ENCODE results near the gene ANKS6. TPM values are rescaled to one million over a fixed set of nuclear protein-coding genes. Genes with fewer than 3 reads are reported as not detected.

The ANKS6 gene
- total RNA-seq, 1 experiment from 2014 or later = 46.3 TPM

DNA sequence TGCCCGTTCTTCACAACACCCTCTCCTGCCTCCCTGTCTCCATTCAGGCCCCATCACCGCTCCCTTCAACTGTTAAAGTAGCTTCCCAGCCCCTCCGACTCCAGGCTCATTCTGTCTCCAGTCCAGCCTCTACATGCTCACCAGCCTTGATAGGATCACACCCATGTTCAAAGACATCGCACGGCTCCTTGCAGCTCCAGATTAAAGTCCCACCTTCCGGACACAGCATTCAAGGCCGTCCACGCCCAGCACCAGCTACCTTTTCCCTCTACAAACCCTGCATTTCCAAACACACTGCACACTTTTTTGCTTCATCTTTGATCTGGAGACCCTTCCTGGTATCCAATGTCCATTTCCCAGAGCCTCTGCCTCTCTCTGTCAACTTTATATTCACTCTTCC is 94.0 kb downstream of the ANKS6 start:
- no peaks in the 10 kb centered on the region for H4K20me1 ChIP-seq (ENCODE audit: control insufficient read depth, insufficient read depth, insufficient read length)
- no peak overlapping the region for H2BK120ac ChIP-seq (ENCODE audit: low read depth, low read length, poor library complexity, severe bottlenecking)

More for the DNA sequence above, 94.0 kb downstream of the ANKS6 start:
- H3K23ac ChIP-seq (ENCODE audit: insufficient read length, low read depth, low read length) = no peak overlapping the region
- no peak overlapping the region; the same call in 1 of the 2 replicates for H3K14ac ChIP-seq (ENCODE audit: insufficient read depth, low read length)
- H3K79me2 ChIP-seq (ENCODE audit: insufficient read depth, low read length) = no peaks in the 10 kb centered on the region
- H4K8ac ChIP-seq (replicated peaks; ENCODE audit: insufficient read length, low read depth, low read length) = no peak overlapping the region
- no peak overlapping the region for H3K9ac ChIP-seq (ENCODE audit: extremely low read depth, insufficient read length, low read length)
- no peak overlapping the region for H3K56ac ChIP-seq (ENCODE audit: insufficient read length, low read depth, low read length)
- DNase-seq = no peak
- no peaks in the 10 kb centered on the region; a peak in 1 of 7 replicates for H3K36me3 Mint-ChIP-seq (ENCODE audit: insufficient read depth in 1 of 3, low read depth in 3 of 3)
- no peaks in the 10 kb centered on the region for H3K9me3 ChIP-seq (ENCODE audit: control insufficient read depth, low read depth, low read length)
- H3K79me1 ChIP-seq (ENCODE audit: insufficient read depth, low read depth, low read length, poor library complexity, severe bottlenecking) = no peaks in the 10 kb centered on the region
- H3K23me2 ChIP-seq (ENCODE audit: insufficient read length, low read depth, low read length, poor library complexity, severe bottlenecking) = peaks cover 5% of the 10 kb centered on the region
- H3K4me2 ChIP-seq (ENCODE audit: insufficient read depth, insufficient read length, low read length) = no peak overlapping the region
- no peak overlapping the region for H3T11ph ChIP-seq (ENCODE audit: low read length)
- H3K27ac Mint-ChIP-seq = no peak overlapping the region
- no peak overlapping the region for H3K4me3 Mint-ChIP-seq
- no peak overlapping the region for H2BK5ac ChIP-seq (ENCODE audit: insufficient read length, low read length)
- no peak overlapping the region for H4K91ac ChIP-seq (ENCODE audit: insufficient read length, low read depth, low read length)
- TF ChIP-seq, protein P1, sequence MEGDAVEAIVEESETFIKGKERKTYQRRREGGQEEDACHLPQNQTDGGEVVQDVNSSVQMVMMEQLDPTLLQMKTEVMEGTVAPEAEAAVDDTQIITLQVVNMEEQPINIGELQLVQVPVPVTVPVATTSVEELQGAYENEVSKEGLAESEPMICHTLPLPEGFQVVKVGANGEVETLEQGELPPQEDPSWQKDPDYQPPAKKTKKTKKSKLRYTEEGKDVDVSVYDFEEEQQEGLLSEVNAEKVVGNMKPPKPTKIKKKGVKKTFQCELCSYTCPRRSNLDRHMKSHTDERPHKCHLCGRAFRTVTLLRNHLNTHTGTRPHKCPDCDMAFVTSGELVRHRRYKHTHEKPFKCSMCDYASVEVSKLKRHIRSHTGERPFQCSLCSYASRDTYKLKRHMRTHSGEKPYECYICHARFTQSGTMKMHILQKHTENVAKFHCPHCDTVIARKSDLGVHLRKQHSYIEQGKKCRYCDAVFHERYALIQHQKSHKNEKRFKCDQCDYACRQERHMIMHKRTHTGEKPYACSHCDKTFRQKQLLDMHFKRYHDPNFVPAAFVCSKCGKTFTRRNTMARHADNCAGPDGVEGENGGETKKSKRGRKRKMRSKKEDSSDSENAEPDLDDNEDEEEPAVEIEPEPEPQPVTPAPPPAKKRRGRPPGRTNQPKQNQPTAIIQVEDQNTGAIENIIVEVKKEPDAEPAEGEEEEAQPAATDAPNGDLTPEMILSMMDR (conservative IDR thresholded peaks at IDR 0.05) = no peak
- H2BK12ac ChIP-seq (ENCODE audit: insufficient read length, low read depth, low read length) = no peak overlapping the region
- WGBS (ENCODE audit: extremely low coverage, insufficient read length, low lambda C conversion rate) = no CpG with 5 or more reads among the region's 8 CpGs
- no peak overlapping the region for H3K18ac ChIP-seq (ENCODE audit: insufficient read length, low read depth, low read length)
- H3K4me1 Mint-ChIP-seq = peaks cover 5 to 9% of the 10 kb centered on the region in 2 experiments
- no peak overlapping the region for H2BK20ac ChIP-seq (ENCODE audit: low read depth, low read length, poor library complexity, severe bottlenecking)
- peaks cover 14% of the 10 kb centered on the region for H3K27me3 ChIP-seq (ENCODE audit: insufficient read depth, low read length)
- no peak overlapping the region for H3K27ac ChIP-seq (ENCODE audit: insufficient read length, low read depth, low read length)
- H3K27me3 Mint-ChIP-seq (ENCODE audit: low read depth) = peaks cover 70% of the 10 kb centered on the region
- H2AK5ac ChIP-seq (ENCODE audit: insufficient read length, low read length) = no peak overlapping the region
- no peak overlapping the region for H2AFZ ChIP-seq (ENCODE audit: low read length)
- no peak overlapping the region for H2BK15ac ChIP-seq (ENCODE audit: low read depth, low read length)
- no peak overlapping the region for H4K5ac ChIP-seq (ENCODE audit: insufficient read length, low read depth, low read length)
- no peaks in the 10 kb centered on the region; a peak in 1 of 5 replicates for H3K9me3 Mint-ChIP-seq
- H3K4ac ChIP-seq (ENCODE audit: low read depth, low read length) = no peak overlapping the region
- no peaks in the 10 kb centered on the region for H3K4me1 ChIP-seq (ENCODE audit: insufficient read depth, low read length)
